PFSK-1 (cell line): ENCODE measurements around the gene DNAJB8.

Experiments used
- POLR2AphosphoS5 ChIP-seq: IDR thresholded peaks from 2 replicates; pipeline ENCODE4 v1.6.1; 2012; ENCODE audit warnings: low read depth, mild to moderate bottlenecking, control low read depth, low read length, moderate library complexity
- SIN3A ChIP-seq: IDR thresholded peaks from 2 replicates; pipeline ENCODE4 v1.6.1; 2012; ENCODE audit warnings: mild to moderate bottlenecking, low read length, moderate library complexity, borderline replicate concordance; ENCODE audit not compliant: insufficient read depth

- TF ChIP-seq SIN3A, result no peak
- TF ChIP-seq POLR2AphosphoS5, result no peak
Measured at GRCh38 chr3:128430301-128430700, 36.4 kb downstream of the DNAJB8 start.
